ENCODE data around the gene ZNF181. TPM values are rescaled to one million over a fixed set of nuclear protein-coding genes. Genes with fewer than 3 reads are reported as not detected.

The ZNF181 gene
- total RNA-seq, 2 experiments from 2014 or later: 2.0 to 2.9 TPM

DNA sequence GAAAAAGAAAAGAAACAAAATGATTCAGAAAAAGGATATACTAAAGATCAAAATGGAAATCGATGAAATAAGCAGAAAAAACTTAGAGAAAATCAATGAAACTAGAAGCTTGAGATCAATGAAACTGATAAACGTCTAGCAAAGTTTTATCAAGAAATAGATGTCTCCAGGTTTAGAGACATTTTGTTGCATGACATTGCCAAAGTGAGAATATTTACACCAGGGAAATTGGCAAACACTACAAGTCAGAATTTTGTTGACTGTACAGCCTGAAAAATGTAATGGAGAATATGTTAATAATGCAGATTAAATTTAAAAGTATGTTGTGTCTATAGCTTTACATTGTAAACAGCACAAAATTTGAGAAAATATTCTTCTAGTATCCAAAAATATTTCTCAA, 44.3 kb downstream of the ZNF181 start:
- Histone ChIP-seq H3K4me1 (ENCODE audit: insufficient read depth, low read length) (peaks cover 2% of the 10 kb centered on the region), H3K9me3 (ENCODE audit: control insufficient read depth in 1 of 2, insufficient read depth in 1 of 2, low read length in 2 of 2) (no peaks in the 10 kb centered on the region), H3K4me3 (ENCODE audit: low read length) (no peak overlapping the region), H3K27me3 (ENCODE audit: control insufficient read depth in 1 of 2, insufficient read depth in 2 of 2, low read length in 2 of 2) (no peaks in the 10 kb centered on the region), H3K36me3 (ENCODE audit: insufficient read depth, low read length) (no peaks in the 10 kb centered on the region), H3K27ac (ENCODE audit: low read depth in 1 of 2, low read length in 2 of 2) (no peak overlapping the region)
- intact Hi-C loops (cut with DNase I, micrococcal nuclease): no loop called here
- ATAC-seq (ENCODE audit: poor library complexity) (no peak), DNase-seq (no peak)
- H3K36me3 Mint-ChIP-seq (ENCODE audit: low read depth): no peaks in the 10 kb centered on the region
- ChIA-PET CTCF (no interaction called here), POLR2A (no interaction called here)
- peaks cover 5% of the 10 kb centered on the region for H3K9me3 Mint-ChIP-seq
- TF ChIP-seq CTCF (IDR thresholded peaks at IDR 0.05): no peak
- H3K27me3 Mint-ChIP-seq: peaks cover 14% of the 10 kb centered on the region
- H3K4me3 Mint-ChIP-seq: no peak overlapping the region
- no peak overlapping the region for H3K27ac Mint-ChIP-seq
- peaks cover under 1% of the 10 kb centered on the region for H3K4me1 Mint-ChIP-seq (ENCODE audit: low read depth)

DNA sequence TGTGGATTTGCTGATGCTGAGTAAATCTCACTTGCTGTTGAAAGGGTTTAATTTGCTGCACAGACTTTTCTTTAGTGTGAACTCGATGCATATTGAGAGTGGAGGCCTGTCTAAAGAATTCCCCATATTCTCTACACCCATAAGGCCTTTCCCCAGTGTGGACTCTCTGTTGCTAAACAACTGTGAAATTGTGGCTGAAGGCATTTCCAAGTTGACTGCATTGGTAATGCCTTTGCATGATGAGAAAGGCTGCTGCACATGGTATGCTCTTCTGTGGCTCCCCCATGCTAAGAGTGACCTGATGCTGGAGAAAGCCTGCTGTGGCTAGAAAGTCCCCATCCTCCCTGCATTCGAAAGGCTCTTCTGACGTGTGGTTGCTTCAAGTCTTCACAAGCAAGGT, 45.6 kb downstream of the ZNF181 start:
- no peaks in the 10 kb centered on the region for H3K4me1 ChIP-seq (ENCODE audit: insufficient read depth, low read length)
- Mint-ChIP-seq H3K27ac (no peak overlapping the region), H3K4me3 (no peak overlapping the region), H3K36me3 (ENCODE audit: low read depth) (peaks cover 2% of the 10 kb centered on the region), H3K4me1 (ENCODE audit: low read depth) (no peaks in the 10 kb centered on the region), H3K27me3 (peaks cover 13% of the 10 kb centered on the region), H3K9me3 (peaks cover 5% of the 10 kb centered on the region)
- POLR2A ChIA-PET: no interaction called here
- no peaks in the 10 kb centered on the region for H3K9me3 ChIP-seq (ENCODE audit: control insufficient read depth in 1 of 2, insufficient read depth in 1 of 2, low read length in 2 of 2)
- no peaks in the 10 kb centered on the region for H3K36me3 ChIP-seq (ENCODE audit: insufficient read depth, low read length)
- ATAC-seq (ENCODE audit: poor library complexity) (no peak), DNase-seq (no peak)
- intact Hi-C loops (cut with DNase I, micrococcal nuclease): no loop called here
- no peak overlapping the region for H3K4me3 ChIP-seq (ENCODE audit: low read length)
- TF ChIP-seq CTCF (IDR thresholded peaks at IDR 0.05): no peak
- CTCF ChIA-PET: no interaction called here
- H3K27me3 ChIP-seq (ENCODE audit: control insufficient read depth in 1 of 2, insufficient read depth in 2 of 2, low read length in 2 of 2): no peaks in the 10 kb centered on the region
- H3K27ac ChIP-seq (ENCODE audit: low read depth in 1 of 2, low read length in 2 of 2): no peak overlapping the region

DNA sequence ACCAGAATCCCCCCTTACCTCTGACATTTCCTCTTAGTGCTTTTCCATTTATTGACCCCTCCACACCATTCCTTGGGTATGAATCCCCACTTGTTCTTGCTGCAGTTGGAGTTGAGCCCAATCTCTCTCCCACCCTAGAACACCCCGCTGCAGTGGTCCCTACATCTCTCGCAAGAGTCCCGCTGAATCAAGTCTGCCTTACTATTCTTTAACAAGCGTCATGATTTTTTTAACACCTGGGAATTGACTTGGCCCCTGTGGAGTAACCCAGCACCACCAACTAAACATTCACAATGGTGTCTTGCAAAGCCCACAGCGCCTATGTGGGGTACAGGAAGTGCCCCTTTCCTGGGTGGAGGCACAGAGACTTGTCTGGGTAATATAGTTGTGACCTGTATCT, 52.2 kb downstream of the ZNF181 start:
- H3K9me3 ChIP-seq (ENCODE audit: control insufficient read depth in 1 of 2, insufficient read depth in 1 of 2, low read length in 2 of 2): no peaks in the 10 kb centered on the region
- no peaks in the 10 kb centered on the region for H3K36me3 ChIP-seq (ENCODE audit: insufficient read depth, low read length)
- POLR2A ChIA-PET: no interaction called here
- H3K27me3 Mint-ChIP-seq: no peaks in the 10 kb centered on the region
- peaks cover 6% of the 10 kb centered on the region for H3K36me3 Mint-ChIP-seq (ENCODE audit: low read depth)
- CTCF ChIA-PET: no interaction called here
- intact Hi-C loops (cut with DNase I, micrococcal nuclease): no loop called here
- TF ChIP-seq CTCF (IDR thresholded peaks at IDR 0.05): no peak
- no peak overlapping the region for H3K4me3 Mint-ChIP-seq
- no peaks in the 10 kb centered on the region for H3K4me1 Mint-ChIP-seq (ENCODE audit: low read depth)
- no peak overlapping the region for H3K27ac Mint-ChIP-seq
- H3K4me1 ChIP-seq (ENCODE audit: insufficient read depth, low read length): no peaks in the 10 kb centered on the region
- no peak overlapping the region for H3K4me3 ChIP-seq (ENCODE audit: low read length)
- no peaks in the 10 kb centered on the region for H3K27me3 ChIP-seq (ENCODE audit: control insufficient read depth in 1 of 2, insufficient read depth in 2 of 2, low read length in 2 of 2)
- no peak overlapping the region for H3K27ac ChIP-seq (ENCODE audit: low read depth in 1 of 2, low read length in 2 of 2)
- DNase-seq: no peak
- no peak for ATAC-seq (ENCODE audit: poor library complexity)
- H3K9me3 Mint-ChIP-seq: no peaks in the 10 kb centered on the region
